GM13977 (cell line): ENCODE data around the gene CHST8.

ENCODE experiments used
- DNase-seq: peaks from one replicate; pipeline ENCODE4 v3.0.0; 2012; ENCODE audit warnings: low spot score
- in situ Hi-C: fragments of 300-500 bp; cut with MboI; formaldehyde crosslinking; loops from one replicate; pipeline ENCODE4 v1.12.0; 2022; ENCODE audit warnings: low sequenced_read_pairs, low pct_unique_long_range_greater_than_20kb, mixed read lengths, inconsistent platforms; ENCODE audit not compliant: unreplicated experiment
- TF ChIP-seq, protein P1 (sequence below): IDR thresholded peaks from 2 replicates; pipeline ENCODE4 v1.5.1; 2012; ENCODE audit warnings: mild to moderate bottlenecking, control low read depth; ENCODE audit not compliant: insufficient read depth; ENCODE audit errors: extremely low read depth, missing control alignments

Gene CHST8

DNA sequence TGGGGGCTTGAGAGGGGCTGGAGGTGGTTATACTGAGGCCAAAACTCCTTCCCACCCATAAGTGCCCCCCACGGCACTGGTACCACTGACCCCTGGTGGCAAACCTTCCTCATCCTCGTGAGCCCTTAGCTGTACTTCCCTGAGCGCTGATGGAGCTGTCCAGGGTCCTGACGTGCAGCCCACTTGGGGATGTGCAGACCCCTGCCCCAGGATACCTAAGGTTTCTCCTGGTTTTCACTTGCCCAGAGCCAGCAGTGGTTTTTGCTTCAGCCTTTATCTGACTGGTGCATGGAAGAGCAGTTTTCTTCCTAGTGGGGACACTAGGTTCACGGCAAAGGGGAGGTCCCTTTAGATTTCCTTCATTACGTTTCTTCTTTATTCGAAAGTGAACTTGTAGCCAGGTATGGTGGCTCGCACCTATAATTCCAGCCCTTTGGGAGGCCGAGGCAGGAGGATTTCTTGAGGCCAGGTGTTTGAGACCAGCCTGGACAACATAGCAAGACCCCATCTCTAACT lies 146.2 kb downstream of the CHST8 start:
- TF ChIP-seq, protein P1, sequence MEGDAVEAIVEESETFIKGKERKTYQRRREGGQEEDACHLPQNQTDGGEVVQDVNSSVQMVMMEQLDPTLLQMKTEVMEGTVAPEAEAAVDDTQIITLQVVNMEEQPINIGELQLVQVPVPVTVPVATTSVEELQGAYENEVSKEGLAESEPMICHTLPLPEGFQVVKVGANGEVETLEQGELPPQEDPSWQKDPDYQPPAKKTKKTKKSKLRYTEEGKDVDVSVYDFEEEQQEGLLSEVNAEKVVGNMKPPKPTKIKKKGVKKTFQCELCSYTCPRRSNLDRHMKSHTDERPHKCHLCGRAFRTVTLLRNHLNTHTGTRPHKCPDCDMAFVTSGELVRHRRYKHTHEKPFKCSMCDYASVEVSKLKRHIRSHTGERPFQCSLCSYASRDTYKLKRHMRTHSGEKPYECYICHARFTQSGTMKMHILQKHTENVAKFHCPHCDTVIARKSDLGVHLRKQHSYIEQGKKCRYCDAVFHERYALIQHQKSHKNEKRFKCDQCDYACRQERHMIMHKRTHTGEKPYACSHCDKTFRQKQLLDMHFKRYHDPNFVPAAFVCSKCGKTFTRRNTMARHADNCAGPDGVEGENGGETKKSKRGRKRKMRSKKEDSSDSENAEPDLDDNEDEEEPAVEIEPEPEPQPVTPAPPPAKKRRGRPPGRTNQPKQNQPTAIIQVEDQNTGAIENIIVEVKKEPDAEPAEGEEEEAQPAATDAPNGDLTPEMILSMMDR: no peak
- no peak for DNase-seq
- in situ Hi-C loops: no loop called here

GRCh38 chr19:33769208-33769607 lies 147.5 kb downstream of the CHST8 start:
- no peak for DNase-seq
- in situ Hi-C loops: no loop called here
- TF ChIP-seq, protein P1: no peak

GRCh38 chr19:33770107-33770506 lies 148.4 kb downstream of the CHST8 start:
- in situ Hi-C loops: loop anchor here (10.0 kb wide), 1 partner anchor 345 kb away; no protein-coding TSS in a partner anchor
- DNase-seq: no peak
- TF ChIP-seq, protein P1: no peak

DNA sequence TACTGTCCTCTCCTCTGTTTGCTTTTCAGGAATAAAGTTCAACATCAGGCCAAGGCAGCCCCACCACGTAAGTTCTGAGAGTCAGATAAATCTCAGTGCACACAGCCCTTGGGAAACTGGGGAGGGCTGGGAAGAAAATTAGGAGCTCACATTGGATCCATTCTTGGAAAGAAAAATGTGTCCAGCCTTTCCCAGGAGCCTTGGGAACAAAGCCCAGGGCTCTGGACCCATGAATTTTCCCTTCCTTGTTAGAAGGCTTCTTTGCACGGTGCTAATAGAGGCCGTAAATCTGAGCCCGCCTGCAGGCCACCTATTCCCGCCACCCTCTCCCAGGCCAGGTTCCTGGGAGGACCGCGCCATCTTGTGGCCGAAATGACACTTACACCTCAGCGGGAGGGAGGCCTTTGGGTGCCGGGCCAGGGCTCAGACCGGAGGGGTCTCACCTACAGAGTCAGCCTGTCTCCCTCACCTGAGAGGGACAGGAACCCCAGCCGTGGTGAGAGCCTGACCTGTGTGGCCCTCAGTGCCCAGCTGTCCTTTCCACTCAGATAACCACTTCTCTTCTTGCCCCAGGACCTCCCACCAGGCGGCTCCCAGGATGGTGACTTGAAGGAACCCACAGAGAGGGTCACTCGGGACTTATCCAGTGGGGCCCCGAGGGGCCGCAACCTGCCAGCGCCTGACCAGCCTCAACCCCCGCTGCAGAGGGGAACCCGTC lies 149.8 kb downstream of the CHST8 start:
- peak; percentile 88 for DNase-seq
- in situ Hi-C loops: loop anchor here (10.0 kb wide), 1 partner anchor 347 kb away; no protein-coding TSS in a partner anchor
- TF ChIP-seq, protein P1: peak; percentile 92

DNA sequence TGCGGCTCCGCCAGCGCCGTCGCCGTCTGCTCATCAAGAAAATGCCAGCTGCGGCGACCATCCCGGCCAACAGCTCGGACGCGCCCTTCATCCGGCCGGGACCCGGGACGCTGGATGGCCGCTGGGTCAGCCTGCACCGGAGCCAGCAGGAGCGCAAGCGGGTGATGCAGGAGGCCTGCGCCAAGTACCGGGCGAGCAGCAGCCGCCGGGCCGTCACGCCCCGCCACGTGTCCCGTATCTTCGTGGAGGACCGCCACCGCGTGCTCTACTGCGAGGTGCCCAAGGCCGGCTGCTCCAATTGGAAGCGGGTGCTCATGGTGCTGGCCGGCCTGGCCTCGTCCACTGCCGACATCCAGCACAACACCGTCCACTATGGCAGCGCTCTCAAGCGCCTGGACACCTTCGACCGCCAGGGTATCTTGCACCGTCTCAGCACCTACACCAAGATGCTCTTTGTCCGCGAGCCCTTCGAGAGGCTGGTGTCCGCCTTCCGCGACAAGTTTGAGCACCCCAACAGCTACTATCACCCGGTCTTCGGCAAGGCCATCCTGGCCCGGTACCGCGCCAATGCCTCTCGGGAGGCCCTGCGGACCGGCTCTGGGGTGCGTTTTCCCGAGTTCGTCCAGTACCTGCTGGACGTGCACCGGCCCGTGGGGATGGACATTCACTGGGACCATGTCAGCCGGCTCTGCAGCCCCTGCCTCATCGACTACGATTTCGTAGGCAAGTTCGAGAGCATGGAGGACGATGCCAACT lies 150.5 kb downstream of the CHST8 start:
- TF ChIP-seq, protein P1: no peak
- in situ Hi-C loops: loop anchor here (10.0 kb wide), 1 partner anchor 347 kb away; no protein-coding TSS in a partner anchor

GRCh38 chr19:33772858-33773180 lies 151.1 kb downstream of the CHST8 start:
- in situ Hi-C loops: loop anchor here (10.0 kb wide), 1 partner anchor 348 kb away; no protein-coding TSS in a partner anchor
- no peak for DNase-seq
- TF ChIP-seq, protein P1: no peak

More for the DNA sequence above, 150.5 kb downstream of the CHST8 start:
- no peak for DNase-seq
